ENCODE results near the gene FGD6. TPM values are rescaled to one million over a fixed set of nuclear protein-coding genes. Genes with fewer than 3 reads are reported as not detected.
"Not testable (repeated sequence)": the region's sequence is repeated elsewhere in the genome, so short reads cannot be mapped to it uniquely, and the experiment has no call there.

FGD6 gene
- total RNA-seq, 2 experiments from 2014 or later: 5.6 to 7.8 TPM

- DNase-seq (ENCODE audit: low spot score): no peak
- Histone ChIP-seq H3K4me2 (ENCODE audit: low read length) (no peak overlapping the region), H3K4me3 (ENCODE audit: low read depth, low read length, poor library complexity, severe bottlenecking) (no peak overlapping the region), H3K79me2 (ENCODE audit: insufficient read depth, low read depth, low read length) (no peaks in the 10 kb centered on the region), H3K4me1 (ENCODE audit: insufficient read depth, low read length, poor library complexity, severe bottlenecking) (peaks cover 16% of the 10 kb centered on the region), H3K9me3 (ENCODE audit: low read length) (no peaks in the 10 kb centered on the region), H3K36me3 (ENCODE audit: insufficient read depth, low read length) (peaks cover 10% of the 10 kb centered on the region; the same call in 1 of the 2 replicates), H4K20me1 (ENCODE audit: insufficient read depth, low read length) (no peaks in the 10 kb centered on the region), H3K9me2 (ENCODE audit: insufficient read depth, low read length) (no peaks in the 10 kb centered on the region), H2AFZ (ENCODE audit: low read length) (no peak overlapping the region), H3K27ac (ENCODE audit: low read depth, low read length, poor library complexity, severe bottlenecking) (no peak overlapping the region)
- no TSS peak for BruUV-seq (replicated peaks)
- ChIA-PET POLR2A (interaction anchor here (0.6 to 0.8 kb wide), 6 partner anchors 18 to 261 kb away, joined by 3 to 5 read pairs (median 3); no protein-coding TSS in a partner anchor), CTCF (ENCODE audit: unreplicated experiment) (no interaction called here)
- TF ChIP-seq CTCF (conservative IDR thresholded peaks at IDR 0.05; ENCODE audit: low read length): no peak
- TF ChIP-seq EZH2phosphoT487 (IDR thresholded peaks at IDR 0.05; ENCODE audit: borderline replicate concordance, low read depth, low read length): no peak
- intact Hi-C loops (cut with micrococcal nuclease; ENCODE audit: unreplicated experiment): no loop called here
Measured at GRCh38 chr12:95105540-95105939, 111.7 kb downstream of the FGD6 start.

GRCh38 chr12:95104919-95105452, 112.3 kb downstream of the FGD6 start:
- CTCF ChIA-PET (ENCODE audit: unreplicated experiment): no interaction called here
- POLR2A ChIA-PET: interaction anchor here (0.6 to 0.8 kb wide), 5 partner anchors 18 to 262 kb away, joined by 3 to 5 read pairs (median 3); no protein-coding TSS in a partner anchor
- no peak overlapping the region for H2AFZ ChIP-seq (ENCODE audit: low read length)
- H3K4me3 ChIP-seq (ENCODE audit: low read depth, low read length, poor library complexity, severe bottlenecking): no peak overlapping the region
- DNase-seq (ENCODE audit: low spot score): no peak
- intact Hi-C loops (cut with micrococcal nuclease; ENCODE audit: unreplicated experiment): no loop called here
- H3K4me1 ChIP-seq (ENCODE audit: insufficient read depth, low read length, poor library complexity, severe bottlenecking): peaks cover 16% of the 10 kb centered on the region
- peaks cover 10% of the 10 kb centered on the region; the same call in 1 of the 2 replicates for H3K36me3 ChIP-seq (ENCODE audit: insufficient read depth, low read length)
- H3K9me2 ChIP-seq (ENCODE audit: insufficient read depth, low read length): no peaks in the 10 kb centered on the region
- H3K27ac ChIP-seq (ENCODE audit: low read depth, low read length, poor library complexity, severe bottlenecking): no peak overlapping the region
- H3K4me2 ChIP-seq (ENCODE audit: low read length): no peak overlapping the region
- no TSS peak for BruUV-seq (replicated peaks)
- H4K20me1 ChIP-seq (ENCODE audit: insufficient read depth, low read length): no peaks in the 10 kb centered on the region
- no peaks in the 10 kb centered on the region for H3K9me3 ChIP-seq (ENCODE audit: low read length)
- TF ChIP-seq CTCF (conservative IDR thresholded peaks at IDR 0.05; ENCODE audit: low read length) (no peak), EZH2phosphoT487 (IDR thresholded peaks at IDR 0.05; ENCODE audit: borderline replicate concordance, low read depth, low read length) (no peak)
- H3K79me2 ChIP-seq (ENCODE audit: insufficient read depth, low read depth, low read length): no peaks in the 10 kb centered on the region

GRCh38 chr12:95102916-95103671, 114.2 kb downstream of the FGD6 start:
- no peak overlapping the region for H3K27ac ChIP-seq (ENCODE audit: low read depth, low read length, poor library complexity, severe bottlenecking)
- no peaks in the 10 kb centered on the region for H3K9me2 ChIP-seq (ENCODE audit: insufficient read depth, low read length)
- CTCF ChIA-PET (ENCODE audit: unreplicated experiment): no interaction called here
- H3K4me1 ChIP-seq (ENCODE audit: insufficient read depth, low read length, poor library complexity, severe bottlenecking): peaks cover 16% of the 10 kb centered on the region
- no peaks in the 10 kb centered on the region for H3K9me3 ChIP-seq (ENCODE audit: low read length)
- H3K4me2 ChIP-seq (ENCODE audit: low read length): peak overlapping the region; percentile 44; the same call in 1 of the 2 replicates
- H4K20me1 ChIP-seq (ENCODE audit: insufficient read depth, low read length): no peaks in the 10 kb centered on the region
- no TSS peak for BruUV-seq (replicated peaks)
- no peaks in the 10 kb centered on the region for H3K79me2 ChIP-seq (ENCODE audit: insufficient read depth, low read depth, low read length)
- H3K4me3 ChIP-seq (ENCODE audit: low read depth, low read length, poor library complexity, severe bottlenecking): no peak overlapping the region
- H2AFZ ChIP-seq (ENCODE audit: low read length): no peak overlapping the region; the same call in 1 of the 2 replicates
- POLR2A ChIA-PET: no interaction called here
- H3K36me3 ChIP-seq (ENCODE audit: insufficient read depth, low read length): peaks cover 10% of the 10 kb centered on the region; the same call in 1 of the 2 replicates
- no peak for TF ChIP-seq CTCF (conservative IDR thresholded peaks at IDR 0.05; ENCODE audit: low read length)
- no peak for TF ChIP-seq EZH2phosphoT487 (IDR thresholded peaks at IDR 0.05; ENCODE audit: borderline replicate concordance, low read depth, low read length)
- peak; percentile 28 for DNase-seq (ENCODE audit: low spot score)
- intact Hi-C loops (cut with micrococcal nuclease; ENCODE audit: unreplicated experiment): no loop called here

- CTCF ChIA-PET (ENCODE audit: unreplicated experiment): not testable (repeated sequence)
Measured at GRCh38 chr12:95101957-95102356, 115.3 kb downstream of the FGD6 start.

More at GRCh38 chr12:95101957-95102356, 115.3 kb downstream of the FGD6 start:
- H3K36me3 ChIP-seq (ENCODE audit: insufficient read depth, low read length); BruUV-seq (replicated peaks); H2AFZ ChIP-seq (ENCODE audit: low read length); DNase-seq (ENCODE audit: low spot score); H3K4me2 ChIP-seq (ENCODE audit: low read length); H4K20me1 ChIP-seq (ENCODE audit: insufficient read depth, low read length); H3K27ac ChIP-seq (ENCODE audit: low read depth, low read length, poor library complexity, severe bottlenecking); intact Hi-C loops (cut with micrococcal nuclease; ENCODE audit: unreplicated experiment); H3K9me2 ChIP-seq (ENCODE audit: insufficient read depth, low read length); H3K79me2 ChIP-seq (ENCODE audit: insufficient read depth, low read depth, low read length); H3K9me3 ChIP-seq (ENCODE audit: low read length); H3K4me3 ChIP-seq (ENCODE audit: low read depth, low read length, poor library complexity, severe bottlenecking): not testable (repeated sequence)
- peaks cover 16% of the 10 kb centered on the region for H3K4me1 ChIP-seq (ENCODE audit: insufficient read depth, low read length, poor library complexity, severe bottlenecking)
- POLR2A ChIA-PET: interaction anchor here (0.7 kb wide), 4 partner anchors 28 to 775 kb away, joined by 3 to 5 read pairs (median 4); partner anchors contain the start of gene NR2C1
